HG03469 (cell line): ENCODE measurements around the gene TMEM260.
"Not testable (repeated sequence)": the region's sequence is repeated elsewhere in the genome, so short reads cannot be mapped to it uniquely, and the experiment has no call there.

Experiments used
- ATAC-seq: cut with Tn5 transposase; IDR thresholded peaks from one replicate; pipeline ENCODE4 v1.9.1; 2021; ENCODE audit warnings: mild to moderate bottlenecking, moderate library complexity, moderate number of reproducible peaks; ENCODE audit not compliant: unreplicated experiment

TMEM260 gene

DNA sequence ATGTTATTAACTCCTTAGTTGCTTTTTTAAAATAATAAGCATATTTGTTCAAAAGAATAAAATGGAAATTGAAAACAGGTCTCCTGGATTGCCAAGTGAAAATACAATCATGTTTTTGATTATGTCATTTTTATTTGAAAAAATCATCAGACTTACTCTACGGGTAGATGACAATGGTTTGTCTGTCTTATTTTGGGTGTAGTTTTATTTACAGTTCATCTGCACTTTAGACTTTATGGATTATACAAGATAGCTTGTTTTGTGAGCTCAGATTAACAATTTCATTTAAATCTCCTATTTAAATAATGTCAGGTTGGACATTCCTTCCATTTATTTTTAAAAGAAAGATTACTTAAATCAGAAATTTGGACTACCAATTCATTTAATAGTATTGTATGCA is 14.8 kb downstream of the TMEM260 start:
- no peak for ATAC-seq

DNA sequence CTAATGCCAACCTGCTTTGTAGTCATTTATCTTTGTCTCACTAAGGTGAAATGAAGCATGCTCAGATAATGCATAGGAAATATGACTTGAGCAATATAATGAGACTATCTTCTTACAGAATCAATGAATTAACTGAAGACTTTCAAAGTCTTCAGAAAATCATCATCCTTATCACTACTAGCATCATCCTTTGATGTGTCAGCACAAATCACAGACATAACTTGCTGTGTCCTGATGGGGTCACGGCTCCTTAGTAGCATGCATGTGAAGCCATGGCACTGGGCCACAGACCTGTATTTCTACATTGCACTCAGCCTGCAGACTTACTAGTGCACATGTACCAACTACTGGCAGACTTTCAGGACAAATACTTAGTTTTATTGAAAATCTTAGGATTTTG is 18.9 kb downstream of the TMEM260 start:
- ATAC-seq = no peak

DNA sequence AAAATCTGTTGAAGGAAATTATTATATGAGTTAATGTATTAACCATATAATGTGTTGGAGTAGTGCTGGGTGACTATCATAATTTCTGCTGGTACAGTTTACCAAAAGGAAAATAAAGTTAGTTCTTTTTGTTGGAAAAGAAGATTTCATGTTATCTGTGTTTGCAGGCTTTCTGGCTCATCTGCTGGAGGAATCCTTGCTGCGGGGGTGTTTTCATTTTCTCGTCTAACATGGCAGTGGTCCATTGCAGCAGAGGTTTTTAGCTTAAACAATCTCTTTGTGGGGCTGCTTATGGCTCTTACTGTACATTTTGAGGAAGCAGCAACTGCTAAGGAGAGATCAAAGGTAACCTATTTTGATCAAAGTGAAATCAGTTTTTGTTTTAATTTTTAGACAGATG is 24.1 kb downstream of the TMEM260 start:
- no peak for ATAC-seq

DNA sequence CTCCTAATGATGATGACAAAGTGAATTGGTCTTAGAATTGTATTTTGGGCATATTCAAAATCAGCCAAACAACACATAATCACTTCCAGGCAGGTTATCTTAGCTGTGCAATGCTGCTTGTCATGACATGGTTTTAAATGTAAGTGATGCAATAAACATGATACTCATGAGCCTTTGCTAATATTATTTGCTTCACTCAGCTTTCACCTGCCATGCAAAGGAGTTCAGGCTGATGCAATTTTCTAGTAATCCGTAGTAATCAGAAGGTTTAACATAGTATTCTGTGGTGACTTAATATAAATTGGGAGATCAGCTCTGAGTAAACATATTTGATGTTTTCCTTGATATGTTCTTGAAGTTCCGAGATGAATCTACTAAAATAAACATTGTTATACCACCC is 29.1 kb downstream of the TMEM260 start:
- no peak for ATAC-seq

DNA sequence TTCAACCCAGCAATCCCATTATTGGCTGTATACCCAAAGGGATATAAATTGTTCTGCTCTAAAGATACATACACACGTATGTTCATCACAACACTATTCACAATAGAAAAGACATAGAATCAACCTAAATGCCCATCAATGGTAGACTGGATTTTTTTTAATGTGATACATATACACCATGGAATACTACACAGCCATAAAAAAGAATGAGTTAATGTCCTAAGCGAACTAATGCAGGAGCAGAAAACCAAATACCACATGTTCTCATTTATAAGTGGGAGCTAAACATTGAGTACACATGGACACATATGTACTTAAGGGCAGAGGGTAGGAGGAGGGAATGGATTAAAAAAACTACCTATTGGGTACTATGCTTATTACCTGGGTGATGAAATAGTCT is 32.1 kb downstream of the TMEM260 start:
- not testable (repeated sequence) for ATAC-seq

DNA sequence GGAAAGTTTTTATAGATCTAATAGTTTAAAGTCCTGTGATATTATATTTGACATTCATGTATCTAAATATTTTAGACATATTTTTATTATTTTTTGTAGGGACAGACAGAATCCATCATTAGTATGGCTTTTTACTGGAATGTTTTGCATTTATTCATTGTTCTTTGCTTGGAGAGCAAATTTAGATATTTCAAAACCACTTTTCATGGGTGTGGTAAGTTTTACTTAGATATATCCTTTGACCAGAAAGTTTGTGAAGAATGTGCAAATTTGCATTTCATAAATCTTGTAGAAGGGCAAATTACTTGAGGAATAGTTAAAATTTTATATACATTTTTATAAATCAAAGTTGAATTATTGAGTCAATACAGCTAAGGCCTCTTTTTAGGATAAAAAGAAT is 37.5 kb downstream of the TMEM260 start:
- no peak for ATAC-seq

DNA sequence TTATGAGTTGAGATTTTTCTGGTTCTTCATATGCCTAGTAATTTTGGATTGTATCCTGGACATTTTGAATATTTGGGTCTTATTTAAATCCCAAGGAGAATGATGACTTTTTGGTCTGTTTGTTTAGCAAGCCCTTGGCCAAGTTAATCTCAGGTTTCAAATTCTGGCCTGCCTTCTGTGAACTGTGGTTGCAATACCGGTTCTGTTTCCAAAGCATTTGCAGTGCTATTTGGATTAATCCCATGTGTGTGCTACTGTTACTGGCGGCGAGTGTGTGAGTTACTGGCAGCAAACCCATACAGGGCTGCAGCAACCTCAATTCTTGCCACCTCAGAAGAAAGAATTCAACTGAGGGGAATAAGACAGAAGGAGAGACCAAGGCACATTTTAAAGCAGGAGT is 51.1 kb downstream of the TMEM260 start:
- ATAC-seq = no peak

DNA sequence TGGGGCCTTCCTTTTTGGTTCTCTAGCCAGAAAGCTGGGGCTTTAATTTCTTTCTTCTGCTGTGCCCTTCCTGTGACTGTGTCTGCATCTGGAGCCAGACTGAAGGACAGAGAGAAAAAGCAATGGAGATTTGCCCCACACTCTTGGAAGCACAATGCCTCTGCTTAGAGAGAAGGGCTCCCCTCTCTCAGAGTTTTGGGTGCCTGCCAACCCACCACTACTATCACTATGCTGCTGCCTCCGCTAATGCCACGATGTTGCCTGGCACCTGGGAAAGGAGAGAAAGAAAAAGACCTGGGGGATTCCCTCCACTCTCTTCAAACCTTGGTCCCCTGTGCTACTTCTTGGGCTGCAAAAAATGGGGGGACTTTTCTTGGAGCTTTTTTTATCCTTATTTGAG is 52.6 kb downstream of the TMEM260 start:
- no peak for ATAC-seq

DNA sequence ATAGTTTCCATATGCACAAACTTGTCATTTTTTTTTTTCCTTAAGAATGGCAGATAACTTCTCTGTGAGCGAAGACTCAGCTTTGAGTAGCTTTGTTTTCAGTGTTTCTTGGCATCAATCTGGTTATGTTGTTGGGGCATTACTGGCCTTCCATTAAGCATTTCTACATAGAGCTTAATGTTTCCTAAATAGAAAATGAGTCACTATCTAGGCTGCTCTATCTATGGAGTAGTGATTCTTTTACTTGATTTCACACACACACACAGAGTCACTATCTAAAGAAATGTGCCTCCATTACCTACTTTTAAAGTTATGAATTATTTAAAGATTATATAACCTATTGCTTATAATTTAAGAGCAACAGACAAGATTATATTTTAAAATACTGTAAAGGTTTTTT is 53.9 kb downstream of the TMEM260 start:
- ATAC-seq = no peak

DNA sequence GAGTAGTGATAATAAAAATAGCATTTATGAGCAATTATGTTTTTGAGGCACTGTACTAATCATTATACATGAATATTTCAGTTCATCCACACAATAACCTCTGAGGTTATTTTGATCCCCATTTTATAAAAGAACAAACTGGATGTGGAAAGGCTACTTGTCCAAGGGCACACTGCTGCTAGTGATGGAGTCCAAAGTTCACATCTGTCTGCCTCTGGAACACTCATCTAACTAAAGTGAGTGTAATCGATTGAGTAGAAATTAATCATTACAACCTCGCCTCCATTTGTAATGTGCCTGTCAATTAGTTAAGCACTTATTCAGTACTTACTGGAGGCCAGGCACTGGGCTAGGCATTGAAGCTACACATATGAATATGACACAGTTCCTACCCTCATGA is 55.4 kb downstream of the TMEM260 start:
- no peak for ATAC-seq

DNA sequence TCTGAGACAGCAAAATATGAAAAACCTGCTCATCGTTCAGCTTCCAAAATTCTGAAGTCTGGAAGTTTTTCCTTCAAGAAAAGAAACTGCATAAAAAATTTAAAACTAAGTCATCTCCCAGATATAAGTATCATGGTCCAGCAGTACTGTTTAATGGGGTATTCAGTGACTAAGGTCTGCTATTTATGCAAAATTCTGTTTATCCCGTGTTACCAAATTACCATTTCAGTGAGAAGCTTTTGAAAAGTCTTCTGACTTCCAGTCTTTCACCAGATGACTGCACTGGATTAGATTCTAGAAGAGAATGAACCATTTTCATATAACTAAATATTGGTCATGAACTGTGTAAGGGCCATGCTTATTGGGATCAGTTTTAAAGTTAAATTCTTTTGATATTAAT is 67.9 kb downstream of the TMEM260 start:
- ATAC-seq = no peak

DNA sequence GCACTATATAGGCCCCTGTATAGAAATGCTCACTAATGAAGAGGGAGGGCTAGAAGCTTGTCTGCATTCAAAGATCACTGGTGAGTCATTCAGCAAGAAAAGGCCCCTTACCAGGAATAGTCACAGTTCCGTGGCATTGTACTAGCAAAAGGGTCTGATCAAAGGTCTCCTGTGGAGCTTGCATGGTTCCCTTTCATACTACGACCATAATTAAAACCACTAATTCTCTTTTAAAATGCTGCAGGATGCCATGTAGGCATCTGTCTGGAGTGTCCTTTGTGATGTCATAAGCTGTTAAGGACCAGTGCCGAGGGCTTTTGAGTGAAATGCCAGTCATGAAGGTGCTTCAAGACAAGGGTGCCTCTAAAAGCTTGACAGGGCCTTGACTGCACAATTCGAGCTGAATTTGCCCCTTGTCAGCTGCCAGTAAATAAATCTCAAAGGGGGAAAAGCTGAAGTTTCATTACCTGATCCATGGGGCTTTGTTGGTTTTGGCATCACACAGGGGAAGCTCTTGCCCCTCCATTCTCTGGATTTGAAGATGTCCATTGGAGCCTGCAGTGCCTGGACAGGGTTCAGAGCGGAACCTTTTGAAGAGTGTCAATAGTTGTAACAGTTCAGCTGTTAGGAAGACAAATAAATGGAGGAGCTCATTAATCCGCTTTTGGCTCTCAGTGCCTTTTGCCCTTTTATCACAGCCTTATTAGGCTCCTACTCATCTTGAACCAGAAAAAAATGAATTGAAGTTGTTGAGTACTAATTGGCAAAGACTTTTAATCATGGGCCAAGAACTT is 69.1 kb downstream of the TMEM260 start:
- no peak for ATAC-seq

DNA sequence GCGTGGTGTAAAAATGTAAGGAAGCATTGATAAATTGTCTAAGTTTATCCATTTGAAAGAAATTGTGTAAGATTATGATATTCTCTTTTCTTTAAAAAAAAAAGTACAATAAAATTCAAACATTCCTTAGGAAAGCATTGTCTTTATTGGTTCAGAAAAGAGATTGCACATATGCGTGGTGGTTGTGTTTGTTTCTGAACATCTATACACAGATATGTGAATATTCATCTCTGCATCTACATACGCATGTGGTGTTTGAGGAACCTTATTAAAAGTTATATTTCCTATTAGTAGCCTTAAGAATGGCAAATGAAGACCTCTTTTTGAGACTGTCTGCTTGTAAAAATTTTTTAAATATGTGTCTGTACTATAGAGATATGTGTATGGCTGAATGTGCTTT is 69.8 kb downstream of the TMEM260 start:
- ATAC-seq = no peak

DNA sequence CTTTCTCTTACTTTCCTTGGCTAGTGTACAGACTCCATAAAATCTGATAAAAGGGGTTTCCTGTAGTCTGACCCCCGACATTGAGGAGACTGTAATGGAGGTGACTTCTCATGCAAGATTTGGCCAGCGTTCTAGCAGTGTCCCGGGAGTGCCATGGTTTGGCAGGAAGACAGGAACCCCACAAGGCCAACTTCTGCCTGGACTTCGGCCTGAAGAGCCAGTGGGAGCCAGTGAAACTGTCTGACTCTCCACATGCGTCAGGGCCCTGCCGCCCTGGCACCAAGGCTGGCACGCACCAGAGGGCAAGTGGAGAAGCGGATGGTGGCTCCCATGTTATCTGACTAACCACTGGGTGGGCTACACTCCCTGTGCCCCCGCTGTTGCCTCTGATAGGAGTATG is 70.5 kb downstream of the TMEM260 start:
- ATAC-seq = no peak

DNA sequence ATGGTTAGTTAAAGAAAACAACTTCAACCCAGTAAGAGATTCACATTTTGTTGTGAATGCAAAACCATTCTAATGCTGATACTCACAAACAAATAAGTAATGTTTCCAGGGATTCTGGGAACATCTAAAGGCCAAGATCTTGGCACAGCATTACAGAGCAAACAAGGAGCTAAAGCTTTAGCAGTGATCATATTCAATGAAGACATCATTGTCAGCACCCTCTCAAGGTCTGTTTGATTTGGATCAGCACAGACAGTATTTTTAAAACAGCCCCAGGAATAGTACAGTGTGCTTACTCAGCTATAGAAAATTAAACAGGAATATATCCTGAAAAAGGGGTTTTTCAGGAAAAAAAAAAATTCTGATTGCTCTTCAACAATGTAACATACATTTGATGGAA is 71.4 kb downstream of the TMEM260 start:
- no peak for ATAC-seq

DNA sequence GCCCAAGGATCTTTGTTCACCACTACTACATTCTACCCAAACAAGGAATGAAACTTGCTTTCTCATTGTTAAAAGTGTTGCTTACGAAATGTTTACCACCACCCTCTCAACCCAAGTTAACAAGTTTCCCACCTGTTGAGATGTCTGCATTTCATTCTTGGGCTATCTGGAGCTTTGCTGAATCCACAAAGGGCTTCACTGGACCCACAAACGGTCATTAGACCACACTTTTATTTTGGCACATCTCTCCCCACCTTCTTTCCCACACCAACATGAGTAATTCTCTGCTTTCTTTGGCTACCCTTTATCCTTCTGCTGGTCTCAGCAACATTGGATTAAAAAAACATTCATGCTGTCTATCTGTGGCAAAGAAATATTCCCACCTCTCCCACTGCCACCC is 78.0 kb downstream of the TMEM260 start:
- ATAC-seq = no peak

DNA sequence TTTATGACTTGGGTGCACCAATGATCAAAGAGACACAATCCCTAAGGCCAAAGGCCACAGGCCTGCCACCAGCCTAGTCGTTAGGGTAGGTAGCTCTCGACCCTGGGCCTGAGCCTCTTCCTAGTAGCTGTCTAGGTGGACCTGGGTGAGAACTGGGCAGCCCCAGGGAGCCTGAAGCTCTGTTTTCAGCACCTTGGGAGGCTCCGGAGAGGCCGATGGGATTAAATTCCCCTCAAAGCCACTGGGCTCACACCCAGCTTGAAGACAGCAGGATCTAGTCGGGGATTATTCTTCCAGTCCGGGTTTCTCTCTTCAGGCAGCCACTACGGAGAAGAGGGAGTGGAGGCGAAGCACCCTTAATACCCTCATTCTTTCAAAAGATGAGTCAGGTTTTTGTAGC is 79.8 kb downstream of the TMEM260 start:
- no peak for ATAC-seq

DNA sequence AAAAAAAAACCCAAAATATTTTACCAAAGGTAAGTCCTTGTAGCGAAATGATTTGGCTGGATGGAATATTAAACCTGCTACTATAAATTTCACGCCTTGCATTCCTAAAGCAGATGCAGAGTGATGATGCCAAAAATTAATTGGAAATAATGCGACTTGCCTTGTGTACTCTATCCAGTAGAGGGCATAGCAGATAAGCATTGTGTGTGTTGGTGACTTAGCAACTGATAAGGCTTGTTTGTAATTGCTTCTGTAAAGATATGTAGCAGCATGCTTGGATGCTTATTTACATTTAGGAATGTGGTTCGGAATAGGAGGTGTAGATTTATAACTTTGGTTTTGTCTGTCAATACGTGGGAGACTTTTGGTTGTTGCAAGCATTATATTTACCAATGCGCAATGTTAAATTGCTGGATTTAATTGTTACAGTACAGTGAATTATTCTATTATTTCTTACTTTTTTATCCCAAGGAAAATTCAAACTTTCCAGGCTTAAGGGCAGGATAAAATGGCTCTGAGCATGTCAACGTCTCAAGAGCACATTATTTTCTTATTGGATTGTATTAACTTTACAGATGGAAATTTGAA is 80.5 kb downstream of the TMEM260 start:
- ATAC-seq = no peak

DNA sequence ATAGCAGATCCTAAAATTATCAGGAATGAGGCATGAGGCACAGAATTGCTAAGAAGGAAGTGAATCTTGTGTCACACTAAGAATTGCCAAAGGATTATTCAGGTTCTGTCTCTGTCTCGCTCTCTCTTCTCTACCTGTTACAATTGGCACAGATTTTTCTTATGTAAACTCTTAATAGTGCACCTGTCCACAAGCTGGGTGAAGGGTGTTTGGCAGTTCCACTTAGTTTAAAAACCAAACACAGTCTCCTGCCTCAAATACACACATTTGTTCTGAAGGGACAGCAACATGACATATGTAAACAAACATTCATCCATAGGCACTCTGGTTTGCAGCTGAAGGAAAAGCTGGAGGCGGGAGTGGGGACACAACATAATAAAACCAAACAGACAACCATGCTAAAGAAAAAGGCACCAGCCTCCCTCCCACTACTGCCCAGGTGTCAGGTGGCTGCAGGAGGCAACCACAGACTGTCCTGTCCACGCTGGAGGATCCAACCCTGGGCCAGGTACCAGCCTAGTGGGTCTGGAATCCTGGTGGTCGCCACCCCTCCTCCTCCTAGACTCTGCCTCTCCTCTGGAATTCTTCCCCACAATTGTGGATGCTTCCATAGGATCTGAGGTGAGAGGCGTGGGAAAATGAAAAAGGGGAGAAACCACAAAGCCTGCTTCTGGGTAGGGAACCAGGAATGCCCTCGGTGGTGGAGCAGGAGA is 81.2 kb downstream of the TMEM260 start:
- no peak for ATAC-seq

DNA sequence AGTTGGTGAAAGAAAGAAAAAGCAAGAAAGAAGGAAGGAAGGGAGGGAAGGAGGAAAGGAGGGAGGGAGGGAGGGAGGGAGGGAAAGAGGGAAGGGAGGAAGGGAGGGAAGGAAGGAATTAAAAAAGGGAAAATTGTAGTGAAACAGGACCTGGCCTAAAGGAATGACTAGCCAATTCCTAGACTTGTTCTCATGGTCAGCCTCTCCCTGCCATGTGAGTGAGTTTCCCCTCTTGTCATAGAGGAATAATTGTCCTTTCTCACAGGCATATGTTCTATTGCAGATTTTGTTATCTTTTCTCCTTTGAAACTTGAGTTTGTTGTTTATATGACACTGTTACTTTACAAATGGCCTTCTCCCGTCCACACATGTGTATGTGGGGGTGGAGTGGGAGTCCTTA is 81.9 kb downstream of the TMEM260 start:
- ATAC-seq = no peak

DNA sequence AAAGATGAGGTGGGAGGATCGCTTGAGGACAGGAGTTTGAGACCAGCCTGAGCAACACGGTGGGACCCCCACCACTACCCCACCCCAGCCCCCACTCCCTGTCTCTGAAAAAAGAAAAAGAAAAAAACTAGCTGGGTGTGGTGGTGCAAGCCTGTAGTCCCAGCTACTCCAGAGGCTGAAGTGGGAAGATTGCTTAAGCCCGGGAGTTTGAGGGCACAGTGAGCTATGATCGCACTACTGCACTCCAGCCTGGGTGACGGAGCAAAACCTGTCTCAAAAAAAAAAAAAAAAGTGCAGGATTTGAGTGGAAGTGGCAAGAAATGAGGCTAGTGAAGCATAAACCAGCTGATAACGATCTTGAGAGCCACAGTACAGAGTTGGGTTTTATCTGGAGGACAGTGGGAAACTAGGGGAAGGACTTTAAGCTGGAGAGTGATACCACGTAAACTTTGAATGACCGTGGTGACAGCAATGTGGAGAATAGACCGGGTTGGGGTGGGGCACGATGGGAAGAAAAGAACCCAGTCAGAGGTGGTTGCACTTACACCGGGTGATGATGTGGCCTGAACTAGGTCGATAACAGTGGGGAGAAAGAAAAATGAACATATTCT is 85.3 kb downstream of the TMEM260 start:
- ATAC-seq = no peak

DNA sequence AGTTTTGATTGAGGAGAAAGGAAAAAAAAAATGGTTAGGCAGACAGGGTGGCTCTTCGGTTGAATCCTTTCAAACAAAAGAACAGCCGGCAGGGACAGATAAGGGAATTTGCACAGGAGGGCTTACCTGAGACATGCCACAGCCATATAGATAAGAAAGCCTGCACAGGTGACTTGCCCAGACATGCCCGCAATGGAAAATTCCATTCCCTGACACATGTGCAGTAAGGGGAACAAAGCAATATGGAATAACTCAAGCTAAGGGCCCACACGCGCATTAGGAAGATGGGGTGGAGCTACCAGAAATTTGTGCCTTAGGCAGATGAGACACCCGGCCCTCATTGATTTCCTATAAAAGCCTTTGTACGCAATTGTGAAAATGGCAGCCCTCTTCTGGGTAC is 86.7 kb downstream of the TMEM260 start:
- ATAC-seq = no peak
